Tibial artery (tissue), 4 donors: ENCODE data around the gene MSANTD3.

ENCODE experiments used
- DNase-seq, 2 donors: peaks; one replicate each; pipeline ENCODE4 v3.0.0-alpha.2; 2019
- H3K27ac ChIP-seq, 2 donors: fragments of 200-600 bp; sonication (generic) in 1 of 2; 1 replicate in 1 of 2; 2 replicates in 1 of 2; pipeline ENCODE4 v1.5.1; 2018 to 2019; ENCODE audit warnings: mild to moderate bottlenecking in 1 of 2
- H3K27me3 ChIP-seq, 2 donors: fragments of 200-600 bp; sonication (generic) in 1 of 2; one replicate each; pipeline versions ENCODE4 v1.5.1 to v1.6.0; 2016 to 2019
- H3K36me3 ChIP-seq, 3 donors: fragments of 200-600 bp; sonication (generic) in 2 of 3; one replicate each; pipeline ENCODE4 v1.5.1; 2016 to 2019; ENCODE audit warnings: mild to moderate bottlenecking in 2 of 3
- H3K4me1 ChIP-seq, 4 donors: fragments of 200-600 bp; sonication (generic) in 2 of 4; 1 replicate in 3 of 4; 2 replicates in 1 of 4; pipeline ENCODE4 v1.5.1; 2016 to 2019
- H3K4me3 ChIP-seq, 2 donors: fragments of 200-600 bp; sonication (generic) in 1 of 2; 1 replicate in 1 of 2; 2 replicates in 1 of 2; pipeline ENCODE4 v1.5.1; 2018 to 2019; ENCODE audit warnings: mild to moderate bottlenecking in 2 of 2
- H3K9me3 ChIP-seq, 3 donors: fragments of 200-600 bp; sonication (generic) in 1 of 3; one replicate each; pipeline ENCODE4 v1.5.1; 2016 to 2019
- intact Hi-C: fragments of 100-400 bp; cut with DNase I; formaldehyde crosslinking; loops from one replicate; pipeline ENCODE4 v1.15.0; 2023; ENCODE audit warnings: low total_unique reads
- TF ChIP-seq, protein P1 (sequence below), 2 experiments: fragments of 200-600 bp in 1 of 2; fragments of 450-650 bp in 1 of 2; IDR thresholded peaks; one replicate each; pipeline ENCODE4 v1.5.1; 2017 to 2019; ENCODE audit warnings: antibody characterized with exemption in 2 of 2, mild to moderate bottlenecking in 1 of 2, moderate library complexity in 1 of 2

Gene MSANTD3

DNA sequence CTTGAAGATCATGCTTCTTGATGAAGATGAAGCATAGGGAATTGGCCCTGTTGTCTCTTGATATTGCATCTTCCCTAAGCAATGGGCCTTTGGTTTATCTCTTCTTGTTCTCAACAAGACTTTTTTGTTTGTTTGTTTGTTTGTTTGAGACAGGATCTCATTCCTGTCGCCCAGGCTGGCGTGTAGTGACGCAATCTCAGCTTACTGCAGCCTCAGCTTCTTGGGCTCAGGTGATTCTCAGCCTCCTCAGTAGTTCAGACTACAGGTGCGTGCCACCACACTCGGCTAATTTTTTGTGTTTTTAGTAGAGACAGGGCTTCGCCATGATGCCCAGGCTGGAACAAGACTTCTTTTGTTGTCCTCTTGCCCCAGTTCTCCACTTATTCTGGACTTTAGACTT lies 51.2 kb downstream of the MSANTD3 start:
- intact Hi-C loops = no loop called here
- Histone ChIP-seq H3K27ac (no peak overlapping the region), H3K4me1 (peaks cover 0 to 11% (median 8%) of the 10 kb centered on the region in 4 donors), H3K4me3 (no peak overlapping the region), H3K36me3 (no peaks in the 10 kb centered on the region), H3K27me3 (peaks cover 0 to 3% of the 10 kb centered on the region in 2 donors), H3K9me3 (no peaks in the 10 kb centered on the region)
- no peak for DNase-seq
- TF ChIP-seq, protein P1, sequence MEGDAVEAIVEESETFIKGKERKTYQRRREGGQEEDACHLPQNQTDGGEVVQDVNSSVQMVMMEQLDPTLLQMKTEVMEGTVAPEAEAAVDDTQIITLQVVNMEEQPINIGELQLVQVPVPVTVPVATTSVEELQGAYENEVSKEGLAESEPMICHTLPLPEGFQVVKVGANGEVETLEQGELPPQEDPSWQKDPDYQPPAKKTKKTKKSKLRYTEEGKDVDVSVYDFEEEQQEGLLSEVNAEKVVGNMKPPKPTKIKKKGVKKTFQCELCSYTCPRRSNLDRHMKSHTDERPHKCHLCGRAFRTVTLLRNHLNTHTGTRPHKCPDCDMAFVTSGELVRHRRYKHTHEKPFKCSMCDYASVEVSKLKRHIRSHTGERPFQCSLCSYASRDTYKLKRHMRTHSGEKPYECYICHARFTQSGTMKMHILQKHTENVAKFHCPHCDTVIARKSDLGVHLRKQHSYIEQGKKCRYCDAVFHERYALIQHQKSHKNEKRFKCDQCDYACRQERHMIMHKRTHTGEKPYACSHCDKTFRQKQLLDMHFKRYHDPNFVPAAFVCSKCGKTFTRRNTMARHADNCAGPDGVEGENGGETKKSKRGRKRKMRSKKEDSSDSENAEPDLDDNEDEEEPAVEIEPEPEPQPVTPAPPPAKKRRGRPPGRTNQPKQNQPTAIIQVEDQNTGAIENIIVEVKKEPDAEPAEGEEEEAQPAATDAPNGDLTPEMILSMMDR (IDR thresholded peaks at IDR 0.05) = no peak

DNA sequence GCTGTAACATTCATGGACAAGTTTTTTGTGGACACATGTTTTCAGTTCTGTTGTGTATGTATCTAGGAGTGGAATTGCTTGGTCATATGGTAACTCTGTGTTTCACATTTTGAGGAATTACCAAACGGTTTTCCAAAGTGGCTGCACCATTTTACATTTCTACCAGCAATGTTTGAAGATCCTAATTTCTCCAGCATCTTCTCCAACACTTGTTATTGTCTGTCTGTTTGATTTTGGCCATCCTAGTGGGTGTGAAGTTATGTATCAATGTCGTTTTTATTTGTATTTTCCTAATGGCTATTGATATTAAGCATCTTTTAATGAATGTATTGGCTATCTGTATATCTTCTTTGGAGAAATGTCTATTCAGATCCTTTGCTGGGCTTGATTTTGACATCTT lies 52.9 kb downstream of the MSANTD3 start:
- intact Hi-C loops = no loop called here
- Histone ChIP-seq H3K36me3 (no peaks in the 10 kb centered on the region), H3K4me1 (no peaks in the 10 kb centered on the region), H3K27me3 (no peaks in the 10 kb centered on the region), H3K4me3 (no peak overlapping the region), H3K9me3 (no peaks in the 10 kb centered on the region), H3K27ac (no peak overlapping the region)
- TF ChIP-seq, protein P1 (IDR thresholded peaks at IDR 0.05) = no peak
- DNase-seq = no peak

DNA sequence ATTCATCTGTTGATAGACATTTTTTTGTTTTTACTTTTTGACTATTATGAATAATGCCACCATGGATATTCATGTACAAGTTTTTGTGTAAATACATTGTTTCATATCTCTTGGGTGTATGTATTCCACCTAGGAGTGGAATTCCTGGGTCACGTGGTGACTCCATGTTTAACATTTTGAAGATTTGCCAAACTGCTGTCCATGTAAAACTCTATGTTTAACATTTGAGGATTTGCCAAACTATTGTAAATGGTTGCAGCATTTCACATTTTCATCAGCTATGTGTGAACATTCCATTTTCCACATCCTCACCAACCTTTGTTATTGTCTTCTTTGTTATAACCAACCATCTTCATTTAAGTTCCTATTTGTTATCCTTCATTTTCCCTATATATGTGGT lies 58.3 kb downstream of the MSANTD3 start:
- Histone ChIP-seq H3K4me3 (no peak overlapping the region), H3K4me1 (no peaks in the 10 kb centered on the region), H3K27ac (no peak overlapping the region), H3K9me3 (no peaks in the 10 kb centered on the region), H3K36me3 (no peaks in the 10 kb centered on the region), H3K27me3 (no peaks in the 10 kb centered on the region)
- DNase-seq = no peak
- intact Hi-C loops = no loop called here
- TF ChIP-seq, protein P1 (IDR thresholded peaks at IDR 0.05) = no peak

DNA sequence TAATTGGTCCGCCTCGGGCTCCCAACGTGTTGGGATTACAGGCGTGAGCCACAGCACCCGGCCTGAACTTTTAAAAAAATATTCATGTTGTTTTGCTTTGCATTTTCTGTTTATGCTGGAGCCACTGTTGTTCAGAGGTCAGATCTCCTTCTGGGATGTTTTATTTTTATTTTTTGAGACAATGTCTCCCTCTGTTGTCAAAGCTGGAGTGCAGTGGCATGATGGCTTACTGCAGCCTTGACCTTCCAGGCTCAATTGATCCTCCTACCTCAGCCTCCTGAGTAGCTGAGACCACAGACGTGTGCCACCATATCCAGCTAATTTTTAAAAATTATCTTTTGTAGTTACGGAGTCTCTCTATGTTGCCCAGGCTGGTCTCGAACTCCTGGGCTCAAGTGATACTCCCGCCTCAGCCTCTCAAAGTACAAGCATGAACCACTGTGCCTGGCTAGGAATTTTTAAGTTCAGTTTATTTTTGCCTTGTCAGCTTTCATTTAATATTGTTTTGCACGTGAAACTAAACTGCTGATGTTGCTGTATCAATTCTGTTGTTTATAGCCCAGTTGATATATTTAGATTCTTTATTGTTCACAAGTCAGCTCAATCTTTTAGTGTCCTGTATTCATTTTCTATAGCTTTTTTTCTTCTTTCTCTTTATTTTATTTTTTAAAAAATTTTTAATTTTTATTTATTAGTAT lies 59.7 kb downstream of the MSANTD3 start:
- TF ChIP-seq, protein P1 (IDR thresholded peaks at IDR 0.05) = no peak
- Histone ChIP-seq H3K4me3 (no peak overlapping the region), H3K36me3 (no peaks in the 10 kb centered on the region), H3K9me3 (no peaks in the 10 kb centered on the region), H3K27me3 (no peaks in the 10 kb centered on the region), H3K27ac (no peak overlapping the region), H3K4me1 (no peaks in the 10 kb centered on the region)
- intact Hi-C loops = no loop called here
- DNase-seq = no peak

DNA sequence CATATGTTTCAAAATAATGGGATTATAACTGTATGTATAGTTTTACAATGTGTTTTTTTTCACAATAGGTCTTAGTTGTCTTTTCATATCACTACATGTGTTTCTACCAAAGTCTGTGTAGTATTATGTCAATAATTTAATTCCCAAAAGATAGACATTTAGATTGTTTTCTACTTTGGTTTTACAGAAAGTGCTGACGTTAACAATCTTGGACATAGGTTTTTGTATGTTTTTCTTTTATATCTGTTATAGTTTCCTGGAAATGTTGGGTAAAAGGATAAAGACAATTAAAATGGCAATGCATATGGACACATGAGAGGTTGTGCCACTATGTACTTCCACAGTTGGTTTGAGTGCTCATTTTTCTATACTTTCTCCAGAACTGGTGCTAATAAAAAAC lies 61.2 kb downstream of the MSANTD3 start:
- Histone ChIP-seq H3K4me1 (no peaks in the 10 kb centered on the region), H3K27ac (no peak overlapping the region), H3K27me3 (no peaks in the 10 kb centered on the region), H3K4me3 (no peak overlapping the region), H3K9me3 (no peaks in the 10 kb centered on the region), H3K36me3 (no peaks in the 10 kb centered on the region)
- TF ChIP-seq, protein P1 (IDR thresholded peaks at IDR 0.05) = no peak
- intact Hi-C loops = no loop called here
- DNase-seq = no peak

DNA sequence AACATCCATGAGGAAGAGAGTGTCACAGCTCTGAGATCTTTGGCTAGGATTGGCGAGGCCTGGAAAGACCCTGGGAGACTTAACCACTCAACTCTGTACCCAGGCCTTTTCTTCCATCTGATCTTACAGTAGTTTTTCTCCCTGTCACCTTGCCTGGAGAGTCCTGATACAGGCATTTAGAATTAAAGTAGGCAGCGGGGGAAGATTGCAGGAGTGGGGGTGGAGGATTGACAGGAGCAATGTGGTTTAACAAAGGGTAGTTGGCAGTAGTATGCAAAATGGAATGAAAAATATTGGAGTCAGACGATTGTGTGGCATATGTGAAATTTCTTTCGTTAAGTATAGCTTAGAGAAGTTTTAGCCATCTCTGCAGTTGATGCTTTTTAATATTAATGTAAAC lies 62.9 kb downstream of the MSANTD3 start:
- TF ChIP-seq, protein P1 (IDR thresholded peaks at IDR 0.05) = no peak
- Histone ChIP-seq H3K4me3 (no peak overlapping the region), H3K4me1 (no peaks in the 10 kb centered on the region), H3K27me3 (no peaks in the 10 kb centered on the region), H3K27ac (no peak overlapping the region), H3K36me3 (no peaks in the 10 kb centered on the region), H3K9me3 (no peaks in the 10 kb centered on the region)
- no peak for DNase-seq
- intact Hi-C loops = no loop called here
